A673 (cell line): ENCODE measurements around the gene BRPF1. TPM values are rescaled to one million over a fixed set of nuclear protein-coding genes. Genes with fewer than 3 reads are reported as not detected.

Source experiments
- BruUV-seq: library from RNA; stranded (reverse); fragments of 400-500 nt; replicated peaks from 2 replicates; lab custom pipeline; 2021; lab: Mats Ljungman, UMichigan
- CTCF ChIA-PET: fragments of 300-600 bp; sonication (Branson Sonifier 250); formaldehyde crosslinking; loops from one replicate; lab custom pipeline; 2022; ENCODE audit warnings: antibody characterized with exemption; lab: Charles Lee
- POLR2A ChIA-PET: fragments of 300-600 bp; sonication (Branson Sonifier 250); formaldehyde crosslinking; loops from one replicate; lab custom pipeline; 2022; ENCODE audit warnings: antibody characterized with exemption; ENCODE audit not compliant: low non-redundant PET; lab: Charles Lee
- DNase-seq: peaks from one replicate; pipeline ENCODE4 v3.0.0-alpha.2; 2015; ENCODE audit warnings: low spot score
- H3K27ac ChIP-seq: fragments of 200-600 bp; sonication (generic); 2 replicates; pipeline ENCODE4 v1.5.1; 2016; ENCODE audit warnings: mixed run types, low read depth, mild to moderate bottlenecking, mixed read lengths, antibody characterized with exemption, low read length; ENCODE audit not compliant: poor library complexity, severe bottlenecking
- H3K27me3 ChIP-seq: fragments of 200-600 bp; sonication (generic); replicated peaks from 2 replicates; pipeline ENCODE4 v1.6.1; 2017; ENCODE audit warnings: mixed run types, low read depth, mild to moderate bottlenecking, mixed read lengths, antibody characterized with exemption, low read length; ENCODE audit not compliant: insufficient read depth, poor library complexity
- H3K36me3 ChIP-seq: fragments of 200-600 bp; sonication (generic); 2 replicates; pipeline ENCODE4 v1.6.1; 2016; ENCODE audit warnings: mixed run types, mild to moderate bottlenecking, mixed read lengths, antibody characterized with exemption, low read length; ENCODE audit not compliant: insufficient read depth, poor library complexity, severe bottlenecking
- H3K4me1 ChIP-seq: fragments of 200-600 bp; sonication (generic); 2 replicates; pipeline ENCODE4 v1.6.1; 2017; ENCODE audit warnings: mixed run types, mild to moderate bottlenecking, mixed read lengths, antibody characterized with exemption, low read length; ENCODE audit not compliant: insufficient read depth, poor library complexity, severe bottlenecking
- H3K4me3 ChIP-seq: fragments of 200-600 bp; sonication (generic); 2 replicates; pipeline ENCODE4 v1.5.1; 2016; ENCODE audit warnings: low read depth, mixed run types, mild to moderate bottlenecking, mixed read lengths, low read length; ENCODE audit not compliant: poor library complexity, severe bottlenecking
- H3K9me3 ChIP-seq: fragments of 200-600 bp; sonication (generic); 2 replicates; pipeline ENCODE4 v1.6.1; 2016; ENCODE audit warnings: mixed run types, low read depth, mild to moderate bottlenecking, mixed read lengths, antibody characterized with exemption, low read length; ENCODE audit not compliant: poor library complexity, severe bottlenecking
- CTCF ChIP-seq: fragments of 300-800, 200-600 bp; sonication (generic); conservative IDR thresholded peaks from 2 replicates; pipeline ENCODE4 v1.5.1; 2017; ENCODE audit warnings: low read depth, mild to moderate bottlenecking, antibody characterized with exemption, low read length, moderate library complexity, mixed read lengths
- EZH2 ChIP-seq: fragments of 200-600 bp; sonication (generic); IDR thresholded peaks from 2 replicates; pipeline ENCODE4 v1.6.1; 2017; ENCODE audit warnings: borderline replicate concordance, low read depth, mild to moderate bottlenecking, mixed read lengths, antibody characterized with exemption, low read length; ENCODE audit not compliant: poor library complexity, severe bottlenecking
- intact Hi-C: fragments of 100-400 bp; cut with micrococcal nuclease; formaldehyde crosslinking; loops from one replicate; pipeline ENCODE4 v1.10.0; 2022; ENCODE audit not compliant: unreplicated experiment
- total RNA-seq: library from RNA; stranded (reverse); gene quantifications from 2 replicates; pipeline ENCODE4 v1.2.3, GENCODE V29; 2021

Gene BRPF1
- total RNA-seq, 1 experiment from 2014 or later = 32.0 TPM

DNA sequence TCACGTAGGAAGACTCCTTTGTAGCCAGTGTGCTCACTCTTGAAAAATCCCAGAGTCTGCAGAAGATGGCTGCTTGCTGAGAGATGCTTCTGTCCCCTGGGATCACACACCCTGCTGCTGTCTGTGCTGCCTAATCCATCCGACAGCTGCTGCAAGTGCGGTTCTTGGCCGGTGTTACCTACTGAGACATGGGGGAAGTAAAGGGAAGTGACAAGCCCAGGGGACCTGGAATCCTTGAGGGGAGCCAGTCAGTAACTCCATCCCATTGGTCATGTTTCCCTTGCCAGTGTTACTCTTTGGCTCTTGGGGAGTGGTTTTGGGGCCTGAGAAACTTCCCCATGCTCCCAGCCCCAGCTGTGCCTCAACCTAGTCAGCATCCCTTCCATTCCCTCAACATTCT, 36.2 kb upstream of the BRPF1 start:
- peaks cover 6% of the 10 kb centered on the region for H3K36me3 ChIP-seq
- H3K27me3 ChIP-seq = no peaks in the 10 kb centered on the region
- H3K27ac ChIP-seq = no peak overlapping the region
- ChIA-PET CTCF (no interaction called here), POLR2A (no interaction called here)
- intact Hi-C loops = no loop called here
- no peaks in the 10 kb centered on the region for H3K9me3 ChIP-seq
- no peak for TF ChIP-seq CTCF
- no peak for TF ChIP-seq EZH2
- H3K4me3 ChIP-seq = no peak overlapping the region
- H3K4me1 ChIP-seq = no peaks in the 10 kb centered on the region
- no TSS peak for BruUV-seq
- DNase-seq = no peak

- CTCF ChIA-PET = no interaction called here
- Histone ChIP-seq H3K4me1 (no peaks in the 10 kb centered on the region), H3K27ac (no peak overlapping the region), H3K4me3 (no peak overlapping the region), H3K36me3 (peaks cover 4% of the 10 kb centered on the region), H3K9me3 (no peaks in the 10 kb centered on the region), H3K27me3 (no peaks in the 10 kb centered on the region)
- DNase-seq = no peak
- TF ChIP-seq CTCF (no peak), EZH2 (no peak)
- no TSS peak for BruUV-seq
- POLR2A ChIA-PET = no interaction called here
- intact Hi-C loops = no loop called here
Observed at GRCh38 chr3:9695746-9696145, 35.8 kb upstream of the BRPF1 start.

- Histone ChIP-seq H3K27me3 (no peaks in the 10 kb centered on the region), H3K27ac (no peak overlapping the region), H3K4me3 (no peak overlapping the region), H3K9me3 (no peaks in the 10 kb centered on the region), H3K36me3 (peaks cover 4% of the 10 kb centered on the region), H3K4me1 (no peaks in the 10 kb centered on the region)
- ChIA-PET POLR2A (no interaction called here), CTCF (no interaction called here)
- no TSS peak for BruUV-seq
- TF ChIP-seq CTCF (no peak), EZH2 (no peak)
- DNase-seq = no peak
- intact Hi-C loops = no loop called here
Observed at GRCh38 chr3:9696480-9697220, 34.9 kb upstream of the BRPF1 start.
